Suprapubic skin (tissue), 4 donors: ENCODE data around the gene GLRX2. TPM values are rescaled to one million over a fixed set of nuclear protein-coding genes. Genes with fewer than 3 reads are reported as not detected.

Experiments used
- DNase-seq, 2 donors: peaks; one replicate each; pipeline ENCODE4 v3.0.0-alpha.2; 2019; ENCODE audit warnings: low spot score in 2 of 2
- H3K27ac ChIP-seq: fragments of 200-600 bp; sonication (generic); one replicate; pipeline ENCODE4 v1.5.1; 2019
- H3K27me3 ChIP-seq: fragments of 200-600 bp; sonication (generic); one replicate; pipeline ENCODE4 v1.5.1; 2019
- H3K36me3 ChIP-seq: fragments of 200-600 bp; sonication (generic); one replicate; pipeline ENCODE4 v1.5.1; 2019
- H3K4me1 ChIP-seq: fragments of 200-600 bp; sonication (generic); one replicate; pipeline ENCODE4 v1.5.1; 2019
- H3K4me3 ChIP-seq: fragments of 200-600 bp; sonication (generic); one replicate; pipeline ENCODE4 v1.5.1; 2019; ENCODE audit warnings: mild to moderate bottlenecking
- H3K9me3 ChIP-seq: fragments of 200-600 bp; sonication (generic); one replicate; pipeline ENCODE4 v1.5.1; 2019
- EP300 ChIP-seq: sonication (generic); formaldehyde crosslinking; IDR thresholded peaks from one replicate; pipeline ENCODE4 v1.6.1; 2017; ENCODE audit warnings: antibody characterized with exemption
- POLR2A ChIP-seq, 2 donors: fragments of 450-650 bp; IDR thresholded peaks; one replicate each; pipeline ENCODE4 v1.6.1; 2017; ENCODE audit warnings: antibody characterized with exemption in 2 of 2, mild to moderate bottlenecking in 2 of 2, moderate library complexity in 2 of 2
- POLR2AphosphoS5 ChIP-seq, 3 donors: sonication (generic); formaldehyde crosslinking; IDR thresholded peaks; one replicate each; pipeline ENCODE4 v1.6.1; 2017; ENCODE audit warnings: antibody characterized with exemption in 3 of 3
- WGBS: methylation state at CpG from one replicate; pipeline ENCODE4 v1.1.5; 2018; 5-methylcytosine and 5-hydroxymethylcytosine counted together
- total RNA-seq, 4 donors: library from RNA; depleted of rRNA; stranded (reverse); fragments of >200 nt; gene quantifications; one replicate each; pipeline ENCODE4 v1.1.0, GENCODE V29; 2016
- TF ChIP-seq, protein P1 (sequence below), 2 donors: fragments of 200-600 bp in 1 of 2; fragments of 450-650 bp in 1 of 2; sonication (generic) in 1 of 2; IDR thresholded peaks; one replicate each; pipeline ENCODE4 v1.5.1; 2016 to 2019; ENCODE audit warnings: antibody characterized with exemption in 2 of 2, mild to moderate bottlenecking in 1 of 2, moderate library complexity in 1 of 2

GLRX2 gene
- total RNA-seq, 4 donors from 2014 or later, result 4.7 to 11.1 (median 5.6) TPM

GRCh38 chr1:193070386-193070753, 34.8 kb downstream of the GLRX2 start:
- Histone ChIP-seq H3K27me3 (no peaks in the 10 kb centered on the region), H3K4me1 (peaks cover 2% of the 10 kb centered on the region), H3K36me3 (peaks cover 2% of the 10 kb centered on the region), H3K9me3 (no peaks in the 10 kb centered on the region), H3K27ac (no peak overlapping the region), H3K4me3 (no peak overlapping the region)
- 62% methylated on average over 2 of the region's 2 CpGs for WGBS
- DNase-seq, result no peak
- TF ChIP-seq, protein P1, sequence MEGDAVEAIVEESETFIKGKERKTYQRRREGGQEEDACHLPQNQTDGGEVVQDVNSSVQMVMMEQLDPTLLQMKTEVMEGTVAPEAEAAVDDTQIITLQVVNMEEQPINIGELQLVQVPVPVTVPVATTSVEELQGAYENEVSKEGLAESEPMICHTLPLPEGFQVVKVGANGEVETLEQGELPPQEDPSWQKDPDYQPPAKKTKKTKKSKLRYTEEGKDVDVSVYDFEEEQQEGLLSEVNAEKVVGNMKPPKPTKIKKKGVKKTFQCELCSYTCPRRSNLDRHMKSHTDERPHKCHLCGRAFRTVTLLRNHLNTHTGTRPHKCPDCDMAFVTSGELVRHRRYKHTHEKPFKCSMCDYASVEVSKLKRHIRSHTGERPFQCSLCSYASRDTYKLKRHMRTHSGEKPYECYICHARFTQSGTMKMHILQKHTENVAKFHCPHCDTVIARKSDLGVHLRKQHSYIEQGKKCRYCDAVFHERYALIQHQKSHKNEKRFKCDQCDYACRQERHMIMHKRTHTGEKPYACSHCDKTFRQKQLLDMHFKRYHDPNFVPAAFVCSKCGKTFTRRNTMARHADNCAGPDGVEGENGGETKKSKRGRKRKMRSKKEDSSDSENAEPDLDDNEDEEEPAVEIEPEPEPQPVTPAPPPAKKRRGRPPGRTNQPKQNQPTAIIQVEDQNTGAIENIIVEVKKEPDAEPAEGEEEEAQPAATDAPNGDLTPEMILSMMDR (IDR thresholded peaks at IDR 0.05), result no peak
- no peak for TF ChIP-seq POLR2AphosphoS5 (IDR thresholded peaks at IDR 0.05)
- TF ChIP-seq EP300, result no peak

DNA sequence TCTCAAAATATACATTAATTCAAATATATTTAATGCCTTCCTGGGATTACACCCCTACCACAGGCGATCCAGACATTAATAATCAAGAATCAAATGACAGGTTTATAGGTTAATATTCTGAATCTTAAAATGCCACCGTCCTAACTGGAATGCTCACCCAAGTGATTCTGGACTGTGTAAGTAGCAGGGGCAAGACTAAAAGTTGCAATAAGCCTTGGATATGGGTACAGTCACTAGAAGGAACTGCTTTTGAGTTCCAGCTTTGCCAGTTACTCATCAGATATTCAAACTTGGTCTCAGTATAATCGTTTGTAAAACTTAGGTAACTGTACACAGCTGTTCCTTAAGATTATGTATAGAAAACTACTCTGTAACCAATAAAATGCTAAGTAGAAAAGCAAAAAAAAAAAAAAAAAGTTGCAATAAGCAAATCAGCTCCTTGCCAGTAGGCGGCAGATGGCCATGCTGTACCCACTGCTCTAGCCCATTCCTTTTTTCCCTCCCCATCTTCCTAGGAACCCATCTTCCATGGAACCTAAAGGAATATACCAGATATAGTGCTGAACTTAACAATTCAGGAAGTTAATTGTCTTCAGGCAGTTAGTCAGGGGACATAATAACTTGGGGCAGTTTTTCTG, 35.3 kb downstream of the GLRX2 start:
- H3K27me3 ChIP-seq, result no peaks in the 10 kb centered on the region
- H3K4me3 ChIP-seq, result no peak overlapping the region
- H3K27ac ChIP-seq, result no peak overlapping the region
- DNase-seq, result no peak
- no peaks in the 10 kb centered on the region for H3K9me3 ChIP-seq
- WGBS, result 87% methylated on average over 4 of the region's 4 CpGs
- H3K36me3 ChIP-seq, result peaks cover 2% of the 10 kb centered on the region
- TF ChIP-seq, protein P1 (IDR thresholded peaks at IDR 0.05), result no peak
- TF ChIP-seq EP300, result no peak
- TF ChIP-seq POLR2AphosphoS5 (IDR thresholded peaks at IDR 0.05), result no peak
- no peak for TF ChIP-seq POLR2A (IDR thresholded peaks at IDR 0.05)
- peaks cover 2% of the 10 kb centered on the region for H3K4me1 ChIP-seq

- H3K4me3 ChIP-seq, result no peak overlapping the region
- H3K36me3 ChIP-seq, result no peaks in the 10 kb centered on the region
- peaks cover 2% of the 10 kb centered on the region for H3K4me1 ChIP-seq
- DNase-seq, result no peak
- TF ChIP-seq, protein P1 (IDR thresholded peaks at IDR 0.05), result no peak
- H3K9me3 ChIP-seq, result no peaks in the 10 kb centered on the region
- no peaks in the 10 kb centered on the region for H3K27me3 ChIP-seq
- H3K27ac ChIP-seq, result no peak overlapping the region
These were observed 37.2 kb downstream of the GLRX2 start for GRCh38 chr1:193068013-193068412.

GRCh38 chr1:193066606-193067005, 38.6 kb downstream of the GLRX2 start:
- no peak overlapping the region for H3K27ac ChIP-seq
- 86% methylated on average over 4 of the region's 4 CpGs for WGBS
- H3K9me3 ChIP-seq, result no peaks in the 10 kb centered on the region
- H3K4me3 ChIP-seq, result no peak overlapping the region
- peaks cover 4% of the 10 kb centered on the region for H3K4me1 ChIP-seq
- no peak for DNase-seq
- no peaks in the 10 kb centered on the region for H3K27me3 ChIP-seq
- H3K36me3 ChIP-seq, result no peaks in the 10 kb centered on the region
- no peak for TF ChIP-seq EP300
- TF ChIP-seq POLR2AphosphoS5 (IDR thresholded peaks at IDR 0.05), result no peak
- TF ChIP-seq POLR2A (IDR thresholded peaks at IDR 0.05), result no peak
- TF ChIP-seq, protein P1 (IDR thresholded peaks at IDR 0.05), result no peak

DNA sequence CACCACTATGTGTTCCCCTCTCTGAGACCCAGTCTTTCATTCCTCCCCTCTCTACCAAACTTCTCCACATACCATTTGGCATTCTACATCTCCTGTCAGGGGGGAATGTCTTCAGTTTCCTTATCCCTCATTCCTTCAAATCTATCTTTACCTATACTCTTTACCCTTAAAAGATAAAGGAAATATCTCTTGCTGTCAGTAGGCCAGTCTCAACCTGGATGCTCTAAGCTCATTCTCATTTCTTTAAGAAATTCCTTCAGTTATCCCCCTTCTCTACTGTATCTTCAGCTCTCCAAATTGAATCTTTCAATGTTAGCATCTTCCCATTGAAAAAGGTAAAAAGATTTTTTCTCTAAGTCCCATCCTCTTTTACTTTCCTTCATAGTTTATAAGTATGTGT, 39.3 kb downstream of the GLRX2 start:
- H3K4me3 ChIP-seq, result no peak overlapping the region
- TF ChIP-seq, protein P1 (IDR thresholded peaks at IDR 0.05), result no peak
- TF ChIP-seq POLR2A (IDR thresholded peaks at IDR 0.05) (no peak), POLR2AphosphoS5 (IDR thresholded peaks at IDR 0.05) (no peak), EP300 (no peak)
- peaks cover 11% of the 10 kb centered on the region for H3K4me1 ChIP-seq

More for the DNA sequence above, 39.3 kb downstream of the GLRX2 start:
- Histone ChIP-seq H3K36me3 (no peaks in the 10 kb centered on the region), H3K27me3 (no peaks in the 10 kb centered on the region), H3K9me3 (no peaks in the 10 kb centered on the region), H3K27ac (no peak overlapping the region)
- DNase-seq, result no peak
